ENCODE results near the gene CIDEB. TPM values are rescaled to one million over a fixed set of nuclear protein-coding genes. Genes with fewer than 3 reads are reported as not detected.

CIDEB gene
- total and polyA plus RNA-seq, 9 of the 15 experiments (the other 6 are each of a cell fraction or from before 2014, with no cell fraction given): 0.03 to 0.35 (median 0.09) TPM; not detected in 3

- H3K27ac ChIP-seq (ENCODE audit: extremely low read depth, low read depth, low read length): peak within 1 kb of the TSS; percentile 75
- TF ChIP-seq ZMIZ1 (IDR thresholded peaks at IDR 0.05; ENCODE audit: low read depth in 2 of 2, low read length in 2 of 2) (0 out of 4 replicates have a peak, but pooled peaks of 1 of the 2 experiments have one; percentile 11), TGIF2 (CRISPR knock-in tag; IDR thresholded peaks at IDR 0.05) (0 out of 2 replicates have a peak, but pooled peaks have one; percentile 21), FOXK2 (conservative IDR thresholded peaks at IDR 0.05 in 1 of 2, IDR thresholded peaks at IDR 0.05 in 1 of 2; ENCODE audit: low read depth in 2 of 2) (peak; percentile 43 to 61; a peak in 1 of 4 replicates), POLR2AphosphoS5 (IDR thresholded peaks at IDR 0.05; ENCODE audit: control insufficient read depth, insufficient read depth, low read depth, low read length) (peak; percentile 55; the same call in 1 of the 2 replicates), PHF20 (IDR thresholded peaks at IDR 0.05; ENCODE audit: partially characterized antibody) (peak; percentile 87), MCM3 (IDR thresholded peaks at IDR 0.05) (no peak), SIN3A (IDR thresholded peaks at IDR 0.05; ENCODE audit: borderline replicate concordance in 2 of 2, control insufficient read depth in 1 of 2, low read depth in 2 of 2, low read length in 2 of 2) (peak; percentile 96 to 97), DIDO1 (tag; IDR thresholded peaks at IDR 0.05; ENCODE audit: low read depth) (0 out of 2 replicates have a peak, but pooled peaks have one; percentile 52), GABPB1 (CRISPR knock-in tag; IDR thresholded peaks at IDR 0.05) (peak; percentile 43; the same call in 1 of the 2 replicates), PML (IDR thresholded peaks at IDR 0.05; ENCODE audit: low read length) (0 out of 2 replicates have a peak, but pooled peaks have one; percentile 43), ETS1 (conservative IDR thresholded peaks at IDR 0.05; ENCODE audit: control insufficient read depth, low read depth, low read length) (peak; percentile 76; the same call in 1 of the 2 replicates)
These were observed 8.3 kb downstream of the CIDEB start, which contains the start of the genes DHRS1 and NOP9 for GRCh38 chr14:24299255-24300191. Gene DHRS1, minus strand, starts transcription at chr14:24299780. Its CDS starts 674 bp downstream, at chr14:24299106. Gene NOP9, plus strand, starts transcription at chr14:24299850. Its CDS starts 105 bp downstream, at chr14:24299955.

More at GRCh38 chr14:24299255-24300191, 8.3 kb downstream of the CIDEB start, which contains the start of the genes DHRS1 and NOP9:
- peaks cover 48% of the 10 kb centered on the region for H3K36me3 ChIP-seq (ENCODE audit: control insufficient read depth, insufficient read depth, low read length)
- 0% methylated on average over 52 of the region's 75 CpGs for WGBS (ENCODE audit: insufficient coverage, low coverage, missing lambda C conversion rate)
- peaks cover 12 to 14% of the 10 kb centered on the region in 2 experiments; a peak in 4 of 5 replicates for H3K4me1 ChIP-seq (replicated peaks in 1 of 2; ENCODE audit: control insufficient read depth in 2 of 2, insufficient read depth in 2 of 2, low read length in 2 of 2)
- peaks cover 28% of the 10 kb centered on the region for H3K79me2 ChIP-seq (ENCODE audit: control insufficient read depth, insufficient read depth, low read length)
- CTCF ChIA-PET (ENCODE audit: low intra/inter-chr PET ratio): no interaction called here
- H4K20me1 ChIP-seq (replicated peaks; ENCODE audit: control insufficient read depth, insufficient read depth, low read length): no peaks in the 10 kb centered on the region
- peak within 1 kb of the TSS; percentile 76 to 96 for H3K9ac ChIP-seq (ENCODE audit: insufficient read depth in 1 of 2, low read depth in 2 of 2, low read length in 2 of 2)
- H3K4me2 ChIP-seq (ENCODE audit: insufficient read depth, low read length): peak within 1 kb of the TSS; percentile 91
- POLR2A ChIA-PET: interaction anchor here (0.5 to 2.3 kb wide), 12 partner anchors 8 to 185 kb away, joined by 3 to 10 read pairs (median 3); partner anchors contain the start of genes CIDEB, DCAF11, IPO4 and NRL
- BruUV-seq (replicated peaks): TSS peak; percentile 59
- intact Hi-C loops (cut with micrococcal nuclease): no loop called here
- H3K4me3 ChIP-seq: peak within 1 kb of the TSS; percentile 71
- DNase-seq (ENCODE audit: extremely low read depth in 1 of 4, low spot score in 3 of 4) (peak; percentile 89 to 92 (median 91)), ATAC-seq (peak; percentile 86), FAIRE-seq (peak; percentile 92)
- H3K9me1 ChIP-seq (ENCODE audit: control insufficient read depth, insufficient read depth, low read length): peaks cover 3% of the 10 kb centered on the region
- H3K9me3 ChIP-seq (replicated peaks; ENCODE audit: control insufficient read depth, insufficient read depth, low read depth, low read length): no peaks in the 10 kb centered on the region
- H2AFZ ChIP-seq (ENCODE audit: low read depth, low read length): peak within 1 kb of the TSS; percentile 97
- H3K27me3 ChIP-seq (ENCODE audit: control insufficient read depth in 2 of 2, insufficient read depth in 2 of 2, low read length in 2 of 2): no peaks in the 10 kb centered on the region
- in situ Hi-C loops (cut with MboI): loop anchor here (5.0 to 10.0 kb wide), 2 partner anchors 57 to 285 kb away; partner anchors contain the start of gene TINF2

All from K562 (cell line).